Smooth muscle cell (in vitro differentiated cells): ENCODE results near the gene CD200. TPM values are rescaled to one million over a fixed set of nuclear protein-coding genes. Genes with fewer than 3 reads are reported as not detected.
A peak's percentile ranks its signal among the peaks of the same experiment; 100 is the strongest.
"Not testable (repeated sequence)": the region's sequence is repeated elsewhere in the genome, so short reads cannot be mapped to it uniquely, and the experiment has no call there.

Experiments
- DNase-seq: peaks from one replicate; lab custom pipeline; 2025; ENCODE audit not compliant: unreplicated experiment; lab: John Stamatoyannopoulos, UW
- H2AFZ ChIP-seq: fragments of 200-600 bp; sonication (generic); 2 replicates; pipeline ENCODE4 v1.6.0; 2016; ENCODE audit warnings: antibody characterized with exemption, low read depth, mild to moderate bottlenecking
- H3F3A ChIP-seq: fragments of 200-600 bp; sonication (generic); 2 replicates; pipeline ENCODE4 v1.6.0; 2017; ENCODE audit warnings: antibody characterized with exemption, low read depth
- H3K27ac ChIP-seq: fragments of 200-600 bp; sonication (generic); 2 replicates; pipeline ENCODE4 v1.5.1; 2016; ENCODE audit warnings: low read depth, mild to moderate bottlenecking
- H3K27me3 ChIP-seq: fragments of 200-600 bp; sonication (generic); 2 replicates; pipeline ENCODE4 v1.6.1; 2016; ENCODE audit warnings: low read depth, mild to moderate bottlenecking
- H3K36me3 ChIP-seq: fragments of 200-600 bp; sonication (generic); 2 replicates; pipeline ENCODE4 v1.5.1; 2016; ENCODE audit warnings: low read depth
- H3K4me1 ChIP-seq: fragments of 200-600 bp; sonication (generic); 2 replicates; pipeline ENCODE4 v1.5.1; 2016; ENCODE audit warnings: low read depth
- H3K4me2 ChIP-seq: fragments of 200-600 bp; sonication (generic); 2 replicates; pipeline ENCODE4 v1.6.0; 2016; ENCODE audit warnings: mild to moderate bottlenecking
- H3K4me3 ChIP-seq: fragments of 200-600 bp; sonication (generic); 2 replicates; pipeline ENCODE4 v1.5.1; 2016; ENCODE audit warnings: mild to moderate bottlenecking
- H3K79me2 ChIP-seq: fragments of 200-600 bp; sonication (generic); 2 replicates; pipeline ENCODE4 v1.6.0; 2016; ENCODE audit warnings: low read depth, mild to moderate bottlenecking
- H3K9ac ChIP-seq: fragments of 200-600 bp; sonication (generic); 2 replicates; pipeline ENCODE4 v1.6.0; 2016; ENCODE audit warnings: low read depth
- H3K9me3 ChIP-seq: fragments of 200-600 bp; sonication (generic); replicated peaks from 2 replicates; pipeline ENCODE4 v1.5.1; 2016; ENCODE audit warnings: low read depth
- H4K20me1 ChIP-seq: fragments of 200-600 bp; sonication (generic); 2 replicates; pipeline ENCODE4 v1.6.0; 2016; ENCODE audit warnings: low read depth
- CTCF ChIP-seq: fragments of 200-600 bp; sonication (generic); IDR thresholded peaks from 2 replicates; pipeline ENCODE4 v1.5.1; 2017; ENCODE audit warnings: borderline replicate concordance, mild to moderate bottlenecking, antibody characterized with exemption; ENCODE audit not compliant: insufficient read depth, poor library complexity, severe bottlenecking
- WGBS: methylation state at CpG from one replicate; pipeline ENCODE4 v1.1.7; 2016; ENCODE audit warnings: low lambda C conversion rate; 5-methylcytosine and 5-hydroxymethylcytosine counted together
- polyA plus RNA-seq: library from polyadenylated mRNA; unstranded; fragments of >200 nt; fragmentation: Nextera tagmentation; extraction: Ambion mirVana; gene quantifications from 2 replicates; pipeline ENCODE4 v1.2.1, GENCODE V29; 2016
- total RNA-seq: library from RNA; depleted of rRNA; stranded (reverse); fragments of >200 nt; gene quantifications from 2 replicates; pipeline ENCODE4 v1.2.3, GENCODE V29; 2014

The CD200 gene
- total and polyA plus RNA-seq, 2 experiments from 2014 or later, result 10.0 to 12.4 TPM

GRCh38 chr3:112375117-112375516 is 42.2 kb downstream of the CD200 start:
- Histone ChIP-seq H3K4me1 (peaks cover 20% of the 10 kb centered on the region), H2AFZ (no peak overlapping the region), H3K27ac (no peak overlapping the region), H3K4me3 (no peak overlapping the region), H3K9ac (no peak overlapping the region), H3K9me3 (no peaks in the 10 kb centered on the region), H3K27me3 (no peaks in the 10 kb centered on the region), H4K20me1 (no peaks in the 10 kb centered on the region), H3F3A (peaks cover 25% of the 10 kb centered on the region), H3K36me3 (no peaks in the 10 kb centered on the region), H3K4me2 (no peak overlapping the region), H3K79me2 (no peaks in the 10 kb centered on the region)
- WGBS, result 100% methylated on average over 1 of the region's 1 CpG
- no peak for TF ChIP-seq CTCF
- DNase-seq, result no peak

GRCh38 chr3:112376241-112376911 is 43.4 kb downstream of the CD200 start:
- H3K9ac ChIP-seq, result no peak overlapping the region
- 48% methylated on average over 5 of the region's 5 CpGs for WGBS

GRCh38 chr3:112376992-112377391 is 44.0 kb downstream of the CD200 start:
- Histone ChIP-seq H3K4me2 (peak overlapping the region; percentile 75), H3K4me3 (no peak overlapping the region), H3K36me3 (no peaks in the 10 kb centered on the region), H2AFZ (no peak overlapping the region), H3K9me3 (no peaks in the 10 kb centered on the region), H3K79me2 (no peaks in the 10 kb centered on the region), H4K20me1 (no peaks in the 10 kb centered on the region), H3F3A (peaks cover 27% of the 10 kb centered on the region), H3K27ac (peak overlapping the region; percentile 96), H3K27me3 (no peaks in the 10 kb centered on the region), H3K9ac (no peak overlapping the region), H3K4me1 (peaks cover 20% of the 10 kb centered on the region)
- DNase-seq, result no peak
- no peak for TF ChIP-seq CTCF
- 26% methylated on average over 1 of the region's 1 CpG for WGBS

More at GRCh38 chr3:112376241-112376911, 43.4 kb downstream of the CD200 start:
- DNase-seq, result no peak
- peaks cover 20% of the 10 kb centered on the region for H3K4me1 ChIP-seq
- peak overlapping the region; percentile 75 for H3K4me2 ChIP-seq
- H3K27ac ChIP-seq, result peak overlapping the region; percentile 96
- H3F3A ChIP-seq, result peaks cover 27% of the 10 kb centered on the region
- no peaks in the 10 kb centered on the region for H3K9me3 ChIP-seq
- no peak overlapping the region for H3K4me3 ChIP-seq
- no peaks in the 10 kb centered on the region for H4K20me1 ChIP-seq
- no peak for TF ChIP-seq CTCF
- no peaks in the 10 kb centered on the region for H3K27me3 ChIP-seq
- no peak overlapping the region for H2AFZ ChIP-seq
- no peaks in the 10 kb centered on the region for H3K79me2 ChIP-seq
- H3K36me3 ChIP-seq, result no peaks in the 10 kb centered on the region

- Histone ChIP-seq H3K27ac (peak overlapping the region; percentile 96), H3K4me2 (peak overlapping the region; percentile 75)
These were observed 44.7 kb downstream of the CD200 start for GRCh38 chr3:112377568-112378071.

GRCh38 chr3:112378347-112378746 is 45.4 kb downstream of the CD200 start:
- peak overlapping the region; percentile 96 for H3K27ac ChIP-seq
- peak overlapping the region; percentile 75 for H3K4me2 ChIP-seq
- WGBS, result 76% methylated on average over 4 of the region's 4 CpGs

More at GRCh38 chr3:112377568-112378071, 44.7 kb downstream of the CD200 start:
- no peak for TF ChIP-seq CTCF
- Histone ChIP-seq H3K79me2 (no peaks in the 10 kb centered on the region), H3K9ac (no peak overlapping the region), H3K27me3 (no peaks in the 10 kb centered on the region), H4K20me1 (no peaks in the 10 kb centered on the region), H3F3A (peaks cover 27% of the 10 kb centered on the region), H2AFZ (no peak overlapping the region), H3K4me1 (peaks cover 20% of the 10 kb centered on the region), H3K9me3 (no peaks in the 10 kb centered on the region), H3K36me3 (no peaks in the 10 kb centered on the region), H3K4me3 (no peak overlapping the region)
- DNase-seq, result no peak
- WGBS, result 71% methylated on average over 4 of the region's 4 CpGs

More at GRCh38 chr3:112378347-112378746, 45.4 kb downstream of the CD200 start:
- H3K4me3 ChIP-seq, DNase-seq, H3K9me3 ChIP-seq, H3K79me2 ChIP-seq, H3K36me3 ChIP-seq, H3K27me3 ChIP-seq, H4K20me1 ChIP-seq: not testable (repeated sequence)
- Histone ChIP-seq H3K9ac (peak overlapping the region; percentile 52), H3K4me1 (peaks cover 20% of the 10 kb centered on the region), H2AFZ (peak overlapping the region; percentile 25), H3F3A (peaks cover 27% of the 10 kb centered on the region)
